Left ventricle myocardium inferior (tissue), 1 donor: Measurements from ENCODE around the gene MESP1. TPM values are rescaled to one million over a fixed set of nuclear protein-coding genes. Genes with fewer than 3 reads are reported as not detected.

Source experiments
- DNase-seq: peaks from one replicate; pipeline ENCODE4 v3.0.0-alpha.2; 2020
- H3K27ac ChIP-seq: fragments of 200-600 bp; replicated peaks from 2 replicates; pipeline ENCODE4 v1.8.0; 2021
- H3K27me3 ChIP-seq: fragments of 200-600 bp; 2 replicates; pipeline ENCODE4 v1.8.0; 2021; ENCODE audit warnings: low read depth
- H3K36me3 ChIP-seq: fragments of 200-600 bp; 2 replicates; pipeline ENCODE4 v1.8.0; 2021
- H3K4me1 ChIP-seq: fragments of 200-600 bp; 2 replicates; pipeline ENCODE4 v1.8.0; 2021
- H3K4me3 ChIP-seq: fragments of 200-600 bp; 2 replicates; pipeline ENCODE4 v1.8.0; 2021; ENCODE audit warnings: mild to moderate bottlenecking, moderate library complexity
- H3K9me3 ChIP-seq: fragments of 200-600 bp; replicated peaks from 2 replicates; pipeline ENCODE4 v1.8.0; 2021
- CTCF ChIP-seq: fragments of 200-600 bp; IDR thresholded peaks from 2 replicates; pipeline ENCODE4 v1.8.0; 2021; ENCODE audit warnings: antibody characterized with exemption, mild to moderate bottlenecking, borderline replicate concordance
- intact Hi-C: fragments of 100-400 bp; cut with micrococcal nuclease; formaldehyde crosslinking; loops from one replicate; pipeline ENCODE4 v1.11.0; 2022
- total RNA-seq: library from RNA; stranded (reverse); fragmentation: NEBNext Ultra II Directional; extraction: Animal tissue kit (Norgen Biotek cat#: 25700); gene quantifications from one replicate; pipeline ENCODE4 v1.2.1, GENCODE V29; 2021
- donor health status: DM: no; HTN: yes; CAD: no; lungs with severe emphysema.

The MESP1 gene
- total RNA-seq, 1 donor from 2014 or later: 8.4 TPM

GRCh38 chr15:89777782-89778380, 26.8 kb upstream of the MESP1 start:
- Histone ChIP-seq H3K27ac (no peak overlapping the region), H3K4me1 (peaks cover 15% of the 10 kb centered on the region), H3K27me3 (no peaks in the 10 kb centered on the region), H3K36me3 (no peaks in the 10 kb centered on the region), H3K9me3 (no peaks in the 10 kb centered on the region), H3K4me3 (no peak overlapping the region)
- intact Hi-C loops: no loop called here
- no peak for DNase-seq
- no peak for TF ChIP-seq CTCF

GRCh38 chr15:89777073-89777751, 26.2 kb upstream of the MESP1 start:
- H3K27me3 ChIP-seq: no peaks in the 10 kb centered on the region
- H3K4me1 ChIP-seq: peaks cover 15% of the 10 kb centered on the region
- no peak for TF ChIP-seq CTCF
- H3K27ac ChIP-seq: peak overlapping the region; percentile 58
- no peaks in the 10 kb centered on the region for H3K36me3 ChIP-seq
- DNase-seq: no peak
- intact Hi-C loops: no loop called here
- H3K4me3 ChIP-seq: peak overlapping the region; percentile 66
- H3K9me3 ChIP-seq: no peaks in the 10 kb centered on the region

- no peaks in the 10 kb centered on the region for H3K27me3 ChIP-seq
- no peaks in the 10 kb centered on the region for H3K36me3 ChIP-seq
- DNase-seq: peak; percentile 86
- peak; percentile 72 for TF ChIP-seq CTCF
- H3K4me1 ChIP-seq: peaks cover 15% of the 10 kb centered on the region
- peak within 1 kb of the TSS; percentile 58 for H3K27ac ChIP-seq
- H3K4me3 ChIP-seq: peak within 1 kb of the TSS; percentile 66
- intact Hi-C loops: no loop called here
- H3K9me3 ChIP-seq: no peaks in the 10 kb centered on the region
These were observed 25.4 kb upstream of the MESP1 start, which contains the start of gene MESP2 for GRCh38 chr15:89776274-89777072. Gene MESP2, plus strand, starts transcription at chr15:89776332. Its CDS starts 26 bp downstream, at chr15:89776358.

- TF ChIP-seq CTCF: no peak
These were observed 24.8 kb upstream of the MESP1 start for GRCh38 chr15:89775815-89776214.

GRCh38 chr15:89774492-89774891, 23.4 kb upstream of the MESP1 start:
- no peak for DNase-seq
- intact Hi-C loops: no loop called here
- no peak overlapping the region for H3K27ac ChIP-seq
- H3K36me3 ChIP-seq: no peaks in the 10 kb centered on the region
- no peak for TF ChIP-seq CTCF
- no peaks in the 10 kb centered on the region for H3K27me3 ChIP-seq
- peaks cover 15% of the 10 kb centered on the region for H3K4me1 ChIP-seq
- no peak overlapping the region for H3K4me3 ChIP-seq
- no peaks in the 10 kb centered on the region for H3K9me3 ChIP-seq

More at GRCh38 chr15:89775815-89776214, 24.8 kb upstream of the MESP1 start:
- no peaks in the 10 kb centered on the region for H3K36me3 ChIP-seq
- intact Hi-C loops: no loop called here
- no peaks in the 10 kb centered on the region for H3K9me3 ChIP-seq
- DNase-seq: no peak
- peak overlapping the region; percentile 58 for H3K27ac ChIP-seq
- peak overlapping the region; percentile 66 for H3K4me3 ChIP-seq
- peaks cover 15% of the 10 kb centered on the region for H3K4me1 ChIP-seq
- no peaks in the 10 kb centered on the region for H3K27me3 ChIP-seq
